ENCODE measurements around the gene EPS8L2. TPM values are rescaled to one million over a fixed set of nuclear protein-coding genes. Genes with fewer than 3 reads are reported as not detected.
A peak's percentile ranks its signal among the peaks of the same experiment; 100 is the strongest.

EPS8L2 gene
- total and polyA plus RNA-seq, 2 of the 13 experiments (the other 11 are each of a cell fraction or from before 2014, with no cell fraction given) = 89.3 to 416 TPM

GRCh38 chr11:657691-658126 is 48.3 kb upstream of the EPS8L2 start (continued):
- TF ChIP-seq ZGPAT (CRISPR knock-in tag; IDR thresholded peaks at IDR 0.05) (peak; percentile 25; the same call in 1 of the 2 replicates), HNF1B (CRISPR knock-in tag; IDR thresholded peaks at IDR 0.05) (peak; percentile 52; the same call in 1 of the 2 replicates), BATF2 (CRISPR knock-in tag; IDR thresholded peaks at IDR 0.05) (no peak), RARA (CRISPR knock-in tag; IDR thresholded peaks at IDR 0.05) (peak; percentile 73), RXRB (CRISPR knock-in tag; IDR thresholded peaks at IDR 0.05; ENCODE audit: borderline replicate concordance) (peak; percentile 67), PATZ1 (CRISPR knock-in tag; IDR thresholded peaks at IDR 0.05) (peak; percentile 43), SALL1 (CRISPR knock-in tag; IDR thresholded peaks at IDR 0.05) (peak; percentile 66), ZC3H13 (CRISPR knock-in tag; IDR thresholded peaks at IDR 0.05) (no peak), NFKB2 (CRISPR knock-in tag; IDR thresholded peaks at IDR 0.05; ENCODE audit: borderline replicate concordance) (0 out of 2 replicates have a peak, but pooled peaks have one; percentile 15), IRF9 (CRISPR knock-in tag; IDR thresholded peaks at IDR 0.05; ENCODE audit: borderline replicate concordance) (no peak), ZBTB33 (CRISPR knock-in tag; IDR thresholded peaks at IDR 0.05) (peak; percentile 91), ZSCAN21 (CRISPR knock-in tag; IDR thresholded peaks at IDR 0.05; ENCODE audit: borderline replicate concordance) (no peak), DNMT3B (CRISPR knock-in tag; conservative IDR thresholded peaks at IDR 0.05) (no peak), ZBTB7A (CRISPR knock-in tag; IDR thresholded peaks at IDR 0.05) (no peak; the same call in 1 of the 2 replicates), ZNF687 (CRISPR knock-in tag; IDR thresholded peaks at IDR 0.05) (peak; percentile 63)

Measured in HepG2 (cell line).